SU-DHL-6 (cell line): Measurements from ENCODE around the gene LRRTM4.
"Not testable (repeated sequence)": the region's sequence is repeated elsewhere in the genome, so short reads cannot be mapped to it uniquely, and the experiment has no call there.

ENCODE experiments used
- H2AFZ ChIP-seq: fragments of 200-600 bp; sonication (generic); 2 replicates; pipeline ENCODE4 v1.6.1; 2014; ENCODE audit warnings: low read depth, mild to moderate bottlenecking, moderate library complexity, mixed read lengths, antibody characterized with exemption, low read length; ENCODE audit not compliant: severe bottlenecking
- H3F3A ChIP-seq: fragments of 200-600 bp; shearing (Covaris generic); 2 replicates; pipeline ENCODE4 v1.6.0; 2016; ENCODE audit warnings: antibody characterized with exemption, mild to moderate bottlenecking; ENCODE audit not compliant: insufficient read depth
- H3K27ac ChIP-seq: fragments of 200-600 bp; sonication (generic); 2 replicates; pipeline ENCODE4 v1.5.1; 2016; ENCODE audit warnings: low read depth, mild to moderate bottlenecking, low read length, moderate library complexity, mixed read lengths
- H3K27me3 ChIP-seq: fragments of 200-600 bp; sonication (generic), shearing (Covaris generic); 2 replicates; pipeline ENCODE4 v1.6.0; 2014; ENCODE audit warnings: mild to moderate bottlenecking, low read length
- H3K36me3 ChIP-seq: fragments of 200-600 bp; sonication (generic); 2 replicates; pipeline ENCODE4 v1.6.1; 2014; ENCODE audit warnings: mild to moderate bottlenecking, low read length, mixed read lengths
- H3K4me2 ChIP-seq: fragments of 300-600, 200-600 bp; shearing (Covaris generic), sonication (generic); 2 replicates; pipeline ENCODE4 v1.6.0; 2014; ENCODE audit warnings: low read length, low read depth, mild to moderate bottlenecking; ENCODE audit not compliant: poor library complexity, severe bottlenecking
- H3K4me3 ChIP-seq: fragments of 200-600 bp; sonication (generic); 2 replicates; pipeline ENCODE4 v1.5.1; 2014; ENCODE audit warnings: antibody characterized with exemption, low read length, mild to moderate bottlenecking, mixed read lengths; ENCODE audit not compliant: insufficient read depth, poor library complexity, severe bottlenecking
- H3K79me2 ChIP-seq: fragments of 200-600 bp; sonication (generic); 2 replicates; pipeline ENCODE4 v1.6.1; 2014; ENCODE audit warnings: mild to moderate bottlenecking, low read length, moderate library complexity; ENCODE audit not compliant: insufficient read depth
- H3K9ac ChIP-seq: fragments of 200-600 bp; sonication (generic); 2 replicates; pipeline ENCODE4 v1.7.0; 2014; ENCODE audit warnings: mild to moderate bottlenecking, low read length
- H3K9me2 ChIP-seq: fragments of 200-600 bp; sonication (generic); replicated peaks from 2 replicates; pipeline ENCODE4 v1.6.1; 2014; ENCODE audit warnings: low read length; ENCODE audit not compliant: insufficient read depth
- H3K9me3 ChIP-seq: fragments of 200-600 bp; sonication (generic); 2 replicates; pipeline ENCODE4 v1.6.1; 2014; ENCODE audit warnings: low read length, mixed read lengths; ENCODE audit not compliant: insufficient read depth
- H4K20me1 ChIP-seq: fragments of 200-600 bp; sonication (generic); 2 replicates; pipeline ENCODE4 v1.6.1; 2014; ENCODE audit warnings: low read depth, mild to moderate bottlenecking, antibody characterized with exemption, low read length, moderate library complexity, mixed read lengths
- CTCF ChIP-seq: fragments of 200-600 bp; sonication (generic); IDR thresholded peaks from one replicate; pipeline ENCODE4 v1.5.1; 2017; ENCODE audit warnings: antibody characterized with exemption, mild to moderate bottlenecking, low read length, moderate library complexity; ENCODE audit not compliant: insufficient read depth, poor library complexity, severe bottlenecking
- EZH2phosphoT487 ChIP-seq: fragments of 200-600 bp; sonication (generic), shearing (Covaris generic); conservative IDR thresholded peaks from 2 replicates; pipeline ENCODE4 v1.6.1; 2018; ENCODE audit warnings: mild to moderate bottlenecking, antibody characterized with exemption, low read length, moderate library complexity, mixed read lengths

Gene LRRTM4

GRCh38 chr2:77034445-77034844, 487.7 kb downstream of the LRRTM4 start:
- Histone ChIP-seq H3K9me3 (no peaks in the 10 kb centered on the region), H2AFZ (no peak overlapping the region), H3K4me2 (no peak overlapping the region), H3K36me3 (no peaks in the 10 kb centered on the region), H3K27ac (no peak overlapping the region), H3K9ac (no peak overlapping the region), H3K4me3 (no peak overlapping the region), H3K79me2 (no peaks in the 10 kb centered on the region), H3F3A (no peaks in the 10 kb centered on the region), H3K27me3 (no peaks in the 10 kb centered on the region), H3K9me2 (no peaks in the 10 kb centered on the region), H4K20me1 (no peaks in the 10 kb centered on the region)
- TF ChIP-seq EZH2phosphoT487, result no peak
- TF ChIP-seq CTCF, result no peak

- H3K79me2 ChIP-seq, H3K27me3 ChIP-seq: not testable (repeated sequence)
Observed at GRCh38 chr2:77029237-77029636, 492.9 kb downstream of the LRRTM4 start.

GRCh38 chr2:77028032-77028600, 494.1 kb downstream of the LRRTM4 start:
- no peaks in the 10 kb centered on the region for H3F3A ChIP-seq
- no peaks in the 10 kb centered on the region for H3K27me3 ChIP-seq
- H3K36me3 ChIP-seq, result peaks cover 3% of the 10 kb centered on the region; the same call in 1 of the 2 replicates
- no peaks in the 10 kb centered on the region for H4K20me1 ChIP-seq
- H3K9ac ChIP-seq, result no peak overlapping the region
- 0 out of 2 replicates have a peak, but pooled peaks cover under 1% of the 10 kb centered on the region for H3K9me3 ChIP-seq
- no peak overlapping the region for H3K27ac ChIP-seq
- H3K4me3 ChIP-seq, result no peak overlapping the region
- H3K79me2 ChIP-seq, result no peaks in the 10 kb centered on the region
- no peaks in the 10 kb centered on the region for H3K9me2 ChIP-seq
- TF ChIP-seq EZH2phosphoT487 (no peak), CTCF (no peak)
- no peak overlapping the region for H3K4me2 ChIP-seq
- H2AFZ ChIP-seq, result no peak overlapping the region

More at GRCh38 chr2:77029237-77029636, 492.9 kb downstream of the LRRTM4 start:
- H3K4me3 ChIP-seq, H4K20me1 ChIP-seq, H3K4me2 ChIP-seq, H2AFZ ChIP-seq, H3K36me3 ChIP-seq, H3K9ac ChIP-seq, H3K9me3 ChIP-seq, H3K27ac ChIP-seq, H3F3A ChIP-seq, H3K9me2 ChIP-seq: not testable (repeated sequence)

GRCh38 chr2:77025714-77026113, 496.5 kb downstream of the LRRTM4 start:
- H3K9ac ChIP-seq, result no peak overlapping the region
- TF ChIP-seq CTCF, result no peak
- TF ChIP-seq EZH2phosphoT487, result no peak
- no peak overlapping the region for H3K4me3 ChIP-seq
- H3K9me2 ChIP-seq, result no peaks in the 10 kb centered on the region
- H3K9me3 ChIP-seq, result peaks cover 9% of the 10 kb centered on the region; the same call in 1 of the 2 replicates
- no peak overlapping the region for H2AFZ ChIP-seq
- no peak overlapping the region for H3K27ac ChIP-seq
- H4K20me1 ChIP-seq, result no peaks in the 10 kb centered on the region
- H3K4me2 ChIP-seq, result no peak overlapping the region
- no peaks in the 10 kb centered on the region for H3F3A ChIP-seq
- no peaks in the 10 kb centered on the region for H3K27me3 ChIP-seq
- H3K79me2 ChIP-seq, result no peaks in the 10 kb centered on the region
- peaks cover 3% of the 10 kb centered on the region; the same call in 1 of the 2 replicates for H3K36me3 ChIP-seq
